H1 (cell line): ENCODE results near the gene DCTPP1. TPM values are rescaled to one million over a fixed set of nuclear protein-coding genes. Genes with fewer than 3 reads are reported as not detected.

Experiments used
- CTCF ChIA-PET: fragments of 300-600 bp; sonication (Branson Sonifier 250); formaldehyde crosslinking; loops from one replicate; lab custom pipeline; 2021; ENCODE audit not compliant: partially characterized antibody; lab: Charles Lee
- POLR2A ChIA-PET: fragments of 300-600 bp; sonication (Branson Sonifier 250); formaldehyde crosslinking; loops from one replicate; lab custom pipeline; 2021; ENCODE audit warnings: inconsistent platforms; ENCODE audit not compliant: partially characterized antibody; lab: Charles Lee
- DNase-seq, 2 experiments: peaks; one replicate each; pipeline versions ENCODE4 v3.0.0 to v3.0.0-alpha.2; 2010 to 2022; ENCODE audit warnings: low spot score in 2 of 2, low read depth in 1 of 2, mixed read lengths in 1 of 2
- FAIRE-seq: peaks from 2 replicates; lab custom pipeline; 2011; peaks lifted over from hg19 to GRCh38; lab: Jason Lieb, UNC
- H2AFZ ChIP-seq: 2 replicates; pipeline ENCODE4 v1.8.1; 2012; ENCODE audit warnings: low read length, inconsistent platforms
- H2AK5ac ChIP-seq: 2 replicates; pipeline ENCODE4 v1.6.1; 2013; ENCODE audit warnings: low read depth, low read length
- H2BK120ac ChIP-seq: replicated peaks from 2 replicates; pipeline ENCODE3; 2013; ENCODE audit warnings: low read depth, low read length, inconsistent platforms
- H2BK12ac ChIP-seq: 2 replicates; pipeline ENCODE4 v1.6.1; 2013; ENCODE audit warnings: low read depth, low read length
- H2BK15ac ChIP-seq: 2 replicates; pipeline ENCODE4 v1.6.1; 2013; ENCODE audit warnings: low read length
- H2BK20ac ChIP-seq: 2 replicates; pipeline ENCODE4 v1.6.1; 2013; ENCODE audit warnings: low read length
- H2BK5ac ChIP-seq: 2 replicates; pipeline ENCODE4 v1.6.1; 2013; ENCODE audit warnings: low read depth, low read length
- H3K14ac ChIP-seq: 2 replicates; pipeline ENCODE4 v1.6.1; 2013; ENCODE audit warnings: inconsistent platforms; ENCODE audit not compliant: insufficient read length
- H3K18ac ChIP-seq: 2 replicates; pipeline ENCODE4 v1.6.1; 2013; ENCODE audit warnings: low read length; ENCODE audit errors: extremely low read depth
- H3K23ac ChIP-seq: 2 replicates; pipeline ENCODE4 v1.6.1; 2013; ENCODE audit warnings: inconsistent platforms; ENCODE audit not compliant: insufficient read length
- H3K23me2 ChIP-seq: 2 replicates; pipeline ENCODE4 v1.6.1; 2013; ENCODE audit warnings: low read depth, low read length
- H3K27ac ChIP-seq: 2 replicates; pipeline ENCODE4 v1.6.1; 2011; ENCODE audit warnings: low read depth, low read length, inconsistent platforms
- H3K27me3 ChIP-seq, 4 experiments: replicated peaks in 1 of 4; 1 replicate in 1 of 4; 2 replicates in 3 of 4; pipeline versions ENCODE4 v1.6.1 to v1.8.1; 2011 to 2013; ENCODE audit warnings: low read length in 3 of 4, mild to moderate bottlenecking in 3 of 4, inconsistent platforms in 2 of 4, mixed read lengths in 2 of 4, moderate library complexity in 1 of 4; ENCODE audit not compliant: control insufficient read depth in 3 of 4, insufficient read depth in 3 of 4; ENCODE audit errors: extremely low read depth in 1 of 4
- H3K36me3 ChIP-seq, 4 experiments: 2 replicates each; pipeline versions ENCODE4 v1.6.1 to v1.8.1; 2011 to 2013; ENCODE audit warnings: mild to moderate bottlenecking in 4 of 4, low read length in 3 of 4, moderate library complexity in 2 of 4, control low read depth in 1 of 4, inconsistent platforms in 1 of 4; ENCODE audit not compliant: insufficient read depth in 4 of 4, control insufficient read depth in 2 of 4
- H3K4ac ChIP-seq: replicated peaks from 2 replicates; pipeline ENCODE3; 2013; ENCODE audit warnings: low read length, low read depth, mixed read lengths, inconsistent platforms; ENCODE audit not compliant: insufficient read length
- H3K4me1 ChIP-seq, 4 experiments: replicated peaks in 1 of 4; 1 replicate in 1 of 4; 2 replicates in 3 of 4; pipeline versions ENCODE4 v1.6.1 to v1.8.1; 2011 to 2013; ENCODE audit warnings: low read length in 3 of 4, inconsistent platforms in 2 of 4, mixed read lengths in 1 of 4; ENCODE audit not compliant: insufficient read depth in 4 of 4, control insufficient read depth in 3 of 4
- H3K4me2 ChIP-seq, 2 experiments: 2 replicates each; pipeline versions ENCODE4 v1.6.1 to v1.8.1; 2011 to 2013; ENCODE audit warnings: low read depth in 2 of 2, low read length in 2 of 2, control low read depth in 1 of 2, inconsistent platforms in 1 of 2, mild to moderate bottlenecking in 1 of 2; ENCODE audit not compliant: insufficient read depth in 1 of 2
- H3K4me3 ChIP-seq, 4 experiments: fragments of 200-600, 300-600 bp in 1 of 4; sonication (generic), shearing (Covaris generic), sonication (Bioruptor Twin) in 1 of 4; 2 replicates each; pipeline versions ENCODE4 v1.5.1 to v1.8.1; 2011 to 2016; ENCODE audit warnings: low read length in 4 of 4, low read depth in 3 of 4, control low read depth in 2 of 4, inconsistent platforms in 2 of 4, mild to moderate bottlenecking in 2 of 4, mixed read lengths in 1 of 4, moderate library complexity in 1 of 4; ENCODE audit not compliant: insufficient read depth in 2 of 4; ENCODE audit errors: extremely low read depth in 1 of 4
- H3K56ac ChIP-seq: replicated peaks from 2 replicates; pipeline ENCODE3; 2013; ENCODE audit warnings: low read depth, mild to moderate bottlenecking, mixed read lengths, low read length, inconsistent platforms; ENCODE audit not compliant: insufficient read length
- H3K79me1 ChIP-seq: 2 replicates; pipeline ENCODE4 v1.6.1; 2013; ENCODE audit warnings: low read depth, low read length, control low read depth
- H3K79me2 ChIP-seq, 2 experiments: 2 replicates each; pipeline versions ENCODE4 v1.6.1 to v1.8.1; 2012 to 2013; ENCODE audit warnings: low read length in 2 of 2, mild to moderate bottlenecking in 2 of 2, inconsistent platforms in 1 of 2; ENCODE audit not compliant: insufficient read depth in 2 of 2, control insufficient read depth in 1 of 2
- H3K9ac ChIP-seq, 4 experiments: replicated peaks in 1 of 4; 1 replicate in 1 of 4; 2 replicates in 3 of 4; pipeline versions ENCODE4 v1.6.1 to v1.8.1; 2011 to 2013; ENCODE audit warnings: low read depth in 3 of 4, low read length in 3 of 4, control low read depth in 2 of 4, mild to moderate bottlenecking in 2 of 4, moderate library complexity in 2 of 4, inconsistent platforms in 1 of 4; ENCODE audit errors: extremely low read depth in 1 of 4
- H3K9me3 ChIP-seq, 2 experiments: 2 replicates each; pipeline versions ENCODE4 v1.6.1 to v1.8.1; 2012 to 2013; ENCODE audit warnings: mild to moderate bottlenecking in 2 of 2, moderate library complexity in 2 of 2, control low read depth in 1 of 2, inconsistent platforms in 1 of 2, low read depth in 1 of 2, low read length in 1 of 2, mixed read lengths in 1 of 2; ENCODE audit not compliant: insufficient read depth in 2 of 2
- H4K20me1 ChIP-seq, 2 experiments: replicated peaks in 1 of 2; 2 replicates each; pipeline versions ENCODE3 to v1.8.1; 2011 to 2013; ENCODE audit warnings: inconsistent platforms in 2 of 2, low read length in 2 of 2, mild to moderate bottlenecking in 1 of 2; ENCODE audit not compliant: insufficient read depth in 2 of 2, control insufficient read depth in 1 of 2
- H4K5ac ChIP-seq: 2 replicates; pipeline ENCODE4 v1.6.1; 2013; ENCODE audit warnings: low read length, low read depth, mixed read lengths, inconsistent platforms; ENCODE audit not compliant: insufficient read length
- H4K8ac ChIP-seq: 2 replicates; pipeline ENCODE4 v1.8.0; 2013; ENCODE audit warnings: mild to moderate bottlenecking, moderate library complexity, low read length, inconsistent platforms; ENCODE audit not compliant: insufficient read depth; ENCODE audit errors: extremely low read depth
- H4K91ac ChIP-seq: replicated peaks from 2 replicates; pipeline ENCODE3; 2013; ENCODE audit warnings: low read length, mixed read lengths, inconsistent platforms; ENCODE audit not compliant: insufficient read length
- KDM1A ChIP-seq: fragments of 200-600, 300-600 bp; sonication (generic); IDR thresholded peaks from 2 replicates; pipeline ENCODE4 v1.7.1; 2016; ENCODE audit warnings: mild to moderate bottlenecking, low read length, borderline replicate concordance
- TEAD4 ChIP-seq: IDR thresholded peaks from 2 replicates; pipeline ENCODE4 v1.6.1; 2012; ENCODE audit warnings: low read depth, low read length, inconsistent platforms, mixed read lengths
- WGBS, 2 experiments: shearing (Covaris generic) in 1 of 2; methylation state at CpG; one replicate each; pipeline versions ENCODE4 v1.1.6 to v1.1.7; 2013 to 2015; ENCODE audit warnings: low lambda C conversion rate in 2 of 2, mixed read lengths in 2 of 2, inconsistent platforms in 1 of 2, low coverage in 1 of 2, missing lambda C conversion rate in 1 of 2; ENCODE audit not compliant: insufficient replicate concordance in 2 of 2, insufficient coverage in 1 of 2, insufficient read length in 1 of 2; ENCODE audit errors: extremely low coverage in 1 of 2, missing lambda C conversion rate in 1 of 2; 5-methylcytosine and 5-hydroxymethylcytosine counted together
- polyA plus RNA-seq, 7 experiments: library from polyadenylated mRNA; depleted of rRNA in 3 of 7; stranded (reverse) in 5 of 7; unstranded in 2 of 7; fragments of >200 nt in 5 of 7; fragments of 200-250 nt in 2 of 7; gene quantifications; 1 replicate in 5 of 7; 2 replicates in 1 of 7; 4 replicates in 1 of 7; pipeline versions ENCODE4 v1.2.1 to v1.2.3, GENCODE V29; 2011 to 2013; ENCODE audit warnings: missing spikeins in 2 of 7, mixed read lengths in 2 of 7
- total RNA-seq: library from RNA; stranded (reverse); fragmentation: NEBNext Ultra II Directional; extraction: Animal tissue kit (Norgen Biotek cat#: 25700); gene quantifications from 2 replicates; pipeline ENCODE4 v1.2.1, GENCODE V29; 2021

The DCTPP1 gene
- total and polyA plus RNA-seq, 2 of the 8 experiments (the other 6 are each of a cell fraction or from before 2014, with no cell fraction given), result 94.5 to 103 TPM

- Histone ChIP-seq H3K18ac (no peak overlapping the region), H4K8ac (no peak overlapping the region), H3K14ac (no peak overlapping the region), H3K56ac (no peak overlapping the region), H3K79me1 (peaks cover 3% of the 10 kb centered on the region; the same call in 1 of the 2 replicates), H2BK5ac (no peak overlapping the region), H2BK120ac (no peak overlapping the region), H3K23ac (no peak overlapping the region), H3K4ac (peak overlapping the region; percentile 32), H2AK5ac (0 out of 2 replicates have a peak overlapping the region, but pooled peaks have one; percentile 28), H3K23me2 (peaks cover 7% of the 10 kb centered on the region; the same call in 1 of the 2 replicates), H3K4me1 (peaks cover 0 to 6% (median 4%) of the 10 kb centered on the region in 4 experiments; a peak in 4 of 7 replicates), H4K20me1 (peaks cover 2 to 6% of the 10 kb centered on the region in 2 experiments), H2BK20ac (no peak overlapping the region), H3K9ac (no peak overlapping the region), H3K36me3 (peaks cover 12 to 29% (median 20%) of the 10 kb centered on the region in 4 experiments; a peak in 7 of 8 replicates), H4K5ac (no peak overlapping the region), H3K27ac (no peak overlapping the region; the same call in 1 of the 2 replicates), H3K79me2 (peaks cover 0 to 23% of the 10 kb centered on the region in 2 experiments; a peak in 2 of 4 replicates), H2BK15ac (no peak overlapping the region), H3K4me2 (no peak overlapping the region; a peak in 1 of 4 replicates), H2BK12ac (no peak overlapping the region), H3K9me3 (no peaks in the 10 kb centered on the region), H2AFZ (no peak overlapping the region), H3K27me3 (no peaks in the 10 kb centered on the region), H4K91ac (no peak overlapping the region), H3K4me3 (no peak overlapping the region)
- no peak for TF ChIP-seq KDM1A
- TF ChIP-seq TEAD4, result no peak
- WGBS, 2 experiments, result 93% methylated on average over 4 of the region's 4 CpGs; no CpG with 5 or more reads in 1 of the 2 experiments
- DNase-seq (no peak), FAIRE-seq (no peak)
- CTCF ChIA-PET, result interaction anchor here (1.1 kb wide), 1 partner anchor 187 kb away, joined by 3 read pairs; no protein-coding TSS in a partner anchor
- POLR2A ChIA-PET, result interaction anchor here (1.3 kb wide), 1 partner anchor 138 kb away, joined by 3 read pairs; no protein-coding TSS in a partner anchor
These were observed 1.8 kb downstream of the DCTPP1 start for GRCh38 chr16:30428055-30428454.
